ENCODE data around the gene RIT2.
"Not testable (repeated sequence)": the region's sequence is repeated elsewhere in the genome, so short reads cannot be mapped to it uniquely, and the experiment has no call there.

The RIT2 gene

GRCh38 chr18:42742474-42742873 lies 373.0 kb downstream of the RIT2 start:
- Histone ChIP-seq H3K27ac (ENCODE audit: low read depth, low read length, poor library complexity, severe bottlenecking) (no peak overlapping the region), H3K27me3 (ENCODE audit: insufficient read depth, low read length) (no peaks in the 10 kb centered on the region)
- TF ChIP-seq CTCF (IDR thresholded peaks at IDR 0.05; ENCODE audit: low read length), result no peak
- TF ChIP-seq EZH2 (IDR thresholded peaks at IDR 0.05; ENCODE audit: borderline replicate concordance, low read length), result no peak

GRCh38 chr18:42741805-42742347 lies 373.6 kb downstream of the RIT2 start:
- H3K79me2 ChIP-seq (ENCODE audit: insufficient read depth, low read length); H4K20me1 ChIP-seq (ENCODE audit: insufficient read depth, low read length); H3K9me2 ChIP-seq (ENCODE audit: low read depth, low read length); H3K4me2 ChIP-seq (ENCODE audit: low read length); H3K9ac ChIP-seq (ENCODE audit: low read length); H3K27me3 ChIP-seq (ENCODE audit: insufficient read depth, low read length); H3K4me1 ChIP-seq (ENCODE audit: insufficient read depth, low read length, severe bottlenecking); H2AFZ ChIP-seq (ENCODE audit: low read length); H3F3A ChIP-seq (ENCODE audit: insufficient read depth, low read length); H3K4me3 ChIP-seq (ENCODE audit: low read depth, low read length, poor library complexity, severe bottlenecking); H3K9me3 ChIP-seq (ENCODE audit: low read length); H3K36me3 ChIP-seq (ENCODE audit: insufficient read depth, low read length); H3K27ac ChIP-seq (ENCODE audit: low read depth, low read length, poor library complexity, severe bottlenecking): not testable (repeated sequence)

More at GRCh38 chr18:42742474-42742873, 373.0 kb downstream of the RIT2 start:
- H3K36me3 ChIP-seq (ENCODE audit: insufficient read depth, low read length), result no peaks in the 10 kb centered on the region
- H3F3A ChIP-seq (ENCODE audit: insufficient read depth, low read length), result no peaks in the 10 kb centered on the region
- no peaks in the 10 kb centered on the region for H3K79me2 ChIP-seq (ENCODE audit: insufficient read depth, low read length)
- H3K4me3 ChIP-seq (ENCODE audit: low read depth, low read length, poor library complexity, severe bottlenecking), result no peak overlapping the region
- no peak overlapping the region for H2AFZ ChIP-seq (ENCODE audit: low read length)
- H3K9ac ChIP-seq (ENCODE audit: low read length), result no peak overlapping the region
- H3K4me1 ChIP-seq (ENCODE audit: insufficient read depth, low read length, severe bottlenecking), result no peaks in the 10 kb centered on the region
- H3K9me2 ChIP-seq (ENCODE audit: low read depth, low read length), result no peaks in the 10 kb centered on the region
- H4K20me1 ChIP-seq (ENCODE audit: insufficient read depth, low read length), result no peaks in the 10 kb centered on the region
- H3K9me3 ChIP-seq (ENCODE audit: low read length), result no peaks in the 10 kb centered on the region
- no peak overlapping the region for H3K4me2 ChIP-seq (ENCODE audit: low read length)

GRCh38 chr18:42741299-42741698 lies 374.2 kb downstream of the RIT2 start:
- H2AFZ ChIP-seq (ENCODE audit: low read length); H3K79me2 ChIP-seq (ENCODE audit: insufficient read depth, low read length); H3K4me1 ChIP-seq (ENCODE audit: insufficient read depth, low read length, severe bottlenecking); H3K27me3 ChIP-seq (ENCODE audit: insufficient read depth, low read length); H3K4me2 ChIP-seq (ENCODE audit: low read length); H3K9me2 ChIP-seq (ENCODE audit: low read depth, low read length); H3K27ac ChIP-seq (ENCODE audit: low read depth, low read length, poor library complexity, severe bottlenecking); H3K9ac ChIP-seq (ENCODE audit: low read length); H3K36me3 ChIP-seq (ENCODE audit: insufficient read depth, low read length); H3K9me3 ChIP-seq (ENCODE audit: low read length); H3F3A ChIP-seq (ENCODE audit: insufficient read depth, low read length); H4K20me1 ChIP-seq (ENCODE audit: insufficient read depth, low read length); H3K4me3 ChIP-seq (ENCODE audit: low read depth, low read length, poor library complexity, severe bottlenecking): not testable (repeated sequence)

DNA sequence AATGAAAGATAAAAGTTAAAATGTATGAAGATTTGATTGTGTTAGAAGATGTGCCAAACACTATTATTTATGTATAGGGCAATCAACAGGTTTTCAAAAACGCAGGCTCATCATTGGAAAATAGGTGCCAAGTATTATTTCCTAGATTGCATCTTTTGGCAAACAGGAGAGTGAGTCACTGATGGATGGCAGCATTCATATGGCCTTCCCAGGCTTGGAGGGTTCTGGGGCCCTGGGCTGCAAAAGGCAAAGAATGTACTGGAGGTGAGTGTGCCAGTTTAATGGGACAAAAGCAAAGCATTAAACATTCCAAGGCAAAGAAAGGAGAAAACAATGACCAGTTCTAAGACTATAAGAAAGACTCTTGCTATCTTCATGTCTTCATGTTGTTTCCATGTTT lies 379.4 kb downstream of the RIT2 start:
- no peaks in the 10 kb centered on the region for H3K36me3 ChIP-seq (ENCODE audit: insufficient read depth, low read length)
- no peak for TF ChIP-seq CTCF (IDR thresholded peaks at IDR 0.05; ENCODE audit: low read length)
- no peak for TF ChIP-seq EZH2 (IDR thresholded peaks at IDR 0.05; ENCODE audit: borderline replicate concordance, low read length)
- no peak overlapping the region for H3K4me2 ChIP-seq (ENCODE audit: low read length)
- no peak overlapping the region for H3K9ac ChIP-seq (ENCODE audit: low read length)
- no peaks in the 10 kb centered on the region for H3K4me1 ChIP-seq (ENCODE audit: insufficient read depth, low read length, severe bottlenecking)
- no peaks in the 10 kb centered on the region for H3K9me3 ChIP-seq (ENCODE audit: low read length)
- H4K20me1 ChIP-seq (ENCODE audit: insufficient read depth, low read length), result no peaks in the 10 kb centered on the region
- no peaks in the 10 kb centered on the region for H3K27me3 ChIP-seq (ENCODE audit: insufficient read depth, low read length)
- H3K4me3 ChIP-seq (ENCODE audit: low read depth, low read length, poor library complexity, severe bottlenecking), result no peak overlapping the region
- no peaks in the 10 kb centered on the region for H3K79me2 ChIP-seq (ENCODE audit: insufficient read depth, low read length)
- no peaks in the 10 kb centered on the region for H3F3A ChIP-seq (ENCODE audit: insufficient read depth, low read length)
- no peak overlapping the region for H2AFZ ChIP-seq (ENCODE audit: low read length)
- H3K9me2 ChIP-seq (ENCODE audit: low read depth, low read length), result no peaks in the 10 kb centered on the region
- no peak overlapping the region for H3K27ac ChIP-seq (ENCODE audit: low read depth, low read length, poor library complexity, severe bottlenecking)

Measured in OCI-LY1 (cell line).